Midbrain (tissue), 1 donor: Measurements from ENCODE around the gene PTPRM.
A peak's percentile ranks its signal among the peaks of the same experiment; 100 is the strongest.

Experiments
- DNase-seq: peaks from one replicate; lab custom pipeline; 2025; lab: John Stamatoyannopoulos, UW

The PTPRM gene

DNA sequence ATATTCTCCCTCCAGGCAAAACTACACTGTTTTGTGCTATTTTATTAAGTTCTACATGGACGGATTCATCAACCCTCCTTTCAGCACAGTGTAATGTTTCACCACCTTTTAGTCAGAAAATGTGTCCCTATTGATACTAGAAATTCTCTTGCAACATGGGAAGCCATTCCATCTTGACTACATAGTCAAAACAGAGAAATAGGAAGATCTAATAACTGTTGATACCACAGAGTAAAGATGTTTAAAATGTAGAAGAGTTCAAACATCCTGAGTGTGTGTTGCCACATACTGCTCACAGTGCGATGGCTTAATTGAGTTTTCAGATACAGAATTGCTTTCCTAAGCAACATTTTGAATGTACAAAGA lies 549.9 kb downstream of the PTPRM start:
- no peak for DNase-seq

DNA sequence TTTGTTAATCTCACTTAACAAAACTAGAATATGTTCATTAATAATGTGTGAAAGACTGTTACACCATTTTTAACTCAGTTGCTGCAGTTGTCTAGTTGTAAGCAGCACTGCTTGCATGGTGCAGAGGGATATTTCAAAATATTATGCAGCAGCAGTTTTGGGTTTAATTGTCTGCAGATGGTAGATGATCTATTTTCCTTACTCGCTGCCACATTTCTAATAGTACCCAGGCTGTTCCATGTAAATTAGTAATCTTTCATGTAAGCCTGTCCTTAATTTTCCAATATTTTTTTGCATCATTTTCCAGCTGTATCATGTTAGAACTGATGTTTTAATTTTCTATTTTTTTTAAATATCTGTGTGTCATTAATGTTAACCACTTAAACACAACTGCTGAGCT lies 554.0 kb downstream of the PTPRM start:
- no peak for DNase-seq

DNA sequence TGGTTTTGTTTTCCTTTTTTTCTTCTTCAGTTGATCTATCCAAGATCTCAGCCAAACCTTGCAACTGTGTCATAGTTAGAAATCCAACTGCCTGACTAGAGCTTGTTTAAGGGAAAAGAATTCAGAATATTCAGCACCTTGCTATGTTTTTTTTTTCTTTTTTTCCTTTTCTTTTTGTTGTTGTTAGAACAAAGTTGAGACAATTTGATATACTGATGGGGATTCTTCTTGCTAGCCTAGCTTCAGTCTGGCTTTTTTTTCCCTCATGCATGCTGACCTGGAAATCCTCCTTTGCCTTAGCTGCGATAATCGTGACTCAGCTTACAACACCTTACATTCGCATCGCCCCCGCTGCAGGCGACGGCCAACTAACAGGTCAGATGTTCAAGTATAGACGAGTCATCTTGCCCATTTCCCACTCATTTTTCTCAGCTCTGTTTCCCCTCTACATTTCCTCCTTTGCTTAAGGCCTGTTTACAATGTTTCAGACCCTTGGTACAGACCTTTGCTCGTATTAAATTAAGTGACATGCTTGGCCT lies 554.9 kb downstream of the PTPRM start:
- DNase-seq: no peak

DNA sequence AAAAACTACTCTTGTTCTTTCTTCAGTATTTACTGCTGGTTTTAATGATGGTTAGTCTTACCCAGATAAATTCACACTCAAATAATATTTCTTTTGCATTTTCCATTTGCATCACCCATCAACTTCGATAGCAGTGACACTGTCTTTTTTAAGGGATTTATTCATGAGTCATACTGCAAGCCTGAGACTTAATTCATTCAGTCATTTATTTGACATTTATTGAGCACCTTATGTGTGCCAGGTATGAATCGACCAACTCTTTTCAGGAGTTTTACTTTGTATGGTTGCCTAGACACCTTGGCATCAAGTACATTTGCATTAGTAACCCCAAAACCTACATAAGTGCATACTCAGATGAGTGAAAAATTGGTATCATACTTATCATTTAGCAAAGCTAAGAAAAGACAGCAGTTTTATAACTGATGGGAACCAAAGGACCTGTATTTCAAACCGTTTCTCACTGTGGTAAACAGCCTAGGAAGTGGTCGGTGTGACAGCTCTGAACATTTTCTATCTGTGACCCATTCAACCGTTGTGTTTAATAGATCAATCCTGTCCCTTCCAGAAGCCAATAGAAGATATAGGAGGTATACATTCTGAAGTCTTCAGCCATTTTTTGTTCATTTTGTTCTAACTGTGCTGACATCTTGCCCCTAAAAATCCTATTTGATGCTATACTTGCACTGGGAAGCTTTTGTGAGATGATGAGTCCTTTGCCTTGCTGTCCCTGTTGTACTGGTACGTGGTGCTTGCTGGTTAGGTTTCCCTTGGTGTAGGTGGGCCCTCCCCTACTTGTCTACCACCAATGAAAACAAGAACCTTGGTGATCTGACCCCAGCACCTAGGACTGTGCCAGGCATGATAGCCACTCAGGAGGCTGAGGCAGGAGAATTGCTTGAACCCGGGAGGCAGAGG lies 557.4 kb downstream of the PTPRM start:
- DNase-seq: no peak

DNA sequence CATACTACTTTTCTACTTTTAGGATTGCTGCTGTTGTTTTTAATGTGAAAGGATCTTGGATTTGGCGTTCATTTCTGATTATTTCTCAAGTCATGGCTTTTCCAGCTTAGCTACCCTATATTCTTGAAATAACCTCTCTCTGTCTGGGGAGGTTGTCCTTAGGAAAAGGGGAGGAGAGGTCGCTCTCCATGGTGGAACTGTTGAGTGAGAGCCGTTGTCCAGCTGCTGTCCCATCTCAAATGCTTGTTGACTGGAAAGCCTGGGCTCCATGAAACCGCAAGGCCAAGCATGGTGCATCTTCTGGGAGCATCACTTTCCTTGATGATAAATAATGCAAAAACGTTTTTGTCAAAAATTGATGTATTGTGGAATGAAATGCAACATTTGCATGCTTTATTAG lies 563.0 kb downstream of the PTPRM start:
- no peak for DNase-seq

DNA sequence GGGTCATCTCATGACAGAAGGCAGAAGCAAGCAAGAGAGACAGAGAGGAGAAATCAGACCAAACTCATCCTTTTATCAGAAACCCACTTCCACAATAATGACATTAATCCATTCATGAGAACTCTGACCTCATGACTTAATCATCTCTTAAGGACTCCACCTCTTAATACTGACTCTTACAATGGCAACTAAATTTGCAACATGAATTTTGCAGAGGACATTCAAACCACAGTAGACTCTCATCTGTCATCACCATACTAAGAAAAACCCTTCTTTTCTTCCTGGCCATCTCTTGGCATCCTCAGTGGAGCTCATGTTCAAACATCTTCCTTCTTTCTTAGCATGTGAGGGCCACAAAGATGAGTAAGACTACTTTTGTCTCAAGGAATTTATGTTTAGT lies 565.9 kb downstream of the PTPRM start:
- no peak for DNase-seq

DNA sequence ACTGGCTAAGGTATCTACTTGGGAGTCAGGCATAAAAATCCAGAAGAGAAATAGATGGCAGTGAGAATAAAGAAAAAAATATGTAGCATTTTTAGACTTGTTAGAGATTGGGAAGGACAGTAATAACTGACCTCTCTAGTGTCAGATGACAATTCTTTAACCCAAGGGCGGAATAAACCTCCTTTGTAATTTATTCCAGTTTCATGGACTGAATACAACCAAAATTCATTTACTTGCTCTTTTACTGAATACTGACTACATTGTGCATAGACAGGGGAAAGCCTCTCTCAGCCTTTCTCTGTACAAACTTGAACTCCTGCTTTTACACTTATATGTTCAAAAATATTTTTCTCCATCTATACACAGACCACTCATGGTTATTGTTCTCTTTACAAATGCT lies 566.8 kb downstream of the PTPRM start:
- no peak for DNase-seq

DNA sequence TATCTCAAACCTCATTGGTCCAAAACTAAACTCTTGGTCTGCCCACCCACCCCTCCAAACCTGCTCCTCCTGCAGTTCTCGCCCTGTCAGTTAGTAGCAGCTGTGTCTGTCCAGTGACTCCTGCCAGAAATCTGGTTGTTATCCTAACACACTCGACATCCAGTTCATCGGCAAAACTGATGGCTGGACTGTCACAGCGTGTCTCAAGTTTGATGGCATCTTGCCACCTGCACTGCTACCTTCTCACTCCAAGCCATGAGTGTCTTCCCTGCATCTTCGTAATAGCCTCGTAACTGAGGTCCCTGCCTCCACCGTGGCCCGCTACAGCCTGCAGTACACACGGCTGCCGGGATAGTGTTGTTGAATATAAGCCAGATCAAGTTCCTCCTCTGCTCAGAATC lies 572.0 kb downstream of the PTPRM start:
- DNase-seq: no peak

DNA sequence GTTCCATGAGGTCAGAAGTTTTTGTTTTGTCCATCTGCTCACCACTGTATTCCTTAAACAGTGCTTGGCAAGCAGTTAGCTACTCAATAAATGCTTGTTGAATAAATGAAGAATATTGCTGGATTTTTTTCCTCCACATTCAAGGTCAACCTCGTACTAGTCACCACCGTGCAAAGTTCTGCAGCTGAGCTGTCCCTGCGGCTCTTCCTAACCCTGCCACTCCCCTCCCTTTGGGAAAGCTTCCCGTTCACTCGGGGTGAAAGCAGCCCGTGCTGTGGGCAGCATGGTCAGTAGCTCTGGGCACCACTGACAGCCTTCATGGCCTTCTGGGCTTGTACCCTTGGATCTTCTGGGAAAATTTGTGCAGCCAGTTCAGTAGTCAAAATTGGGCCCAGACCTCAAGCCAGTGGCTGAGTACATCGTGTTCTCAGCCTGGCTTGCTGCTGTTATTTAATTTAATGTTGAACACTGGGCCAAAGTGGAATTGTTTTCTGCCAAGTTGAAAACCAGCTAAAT lies 572.8 kb downstream of the PTPRM start:
- DNase-seq: peak; percentile 42

DNA sequence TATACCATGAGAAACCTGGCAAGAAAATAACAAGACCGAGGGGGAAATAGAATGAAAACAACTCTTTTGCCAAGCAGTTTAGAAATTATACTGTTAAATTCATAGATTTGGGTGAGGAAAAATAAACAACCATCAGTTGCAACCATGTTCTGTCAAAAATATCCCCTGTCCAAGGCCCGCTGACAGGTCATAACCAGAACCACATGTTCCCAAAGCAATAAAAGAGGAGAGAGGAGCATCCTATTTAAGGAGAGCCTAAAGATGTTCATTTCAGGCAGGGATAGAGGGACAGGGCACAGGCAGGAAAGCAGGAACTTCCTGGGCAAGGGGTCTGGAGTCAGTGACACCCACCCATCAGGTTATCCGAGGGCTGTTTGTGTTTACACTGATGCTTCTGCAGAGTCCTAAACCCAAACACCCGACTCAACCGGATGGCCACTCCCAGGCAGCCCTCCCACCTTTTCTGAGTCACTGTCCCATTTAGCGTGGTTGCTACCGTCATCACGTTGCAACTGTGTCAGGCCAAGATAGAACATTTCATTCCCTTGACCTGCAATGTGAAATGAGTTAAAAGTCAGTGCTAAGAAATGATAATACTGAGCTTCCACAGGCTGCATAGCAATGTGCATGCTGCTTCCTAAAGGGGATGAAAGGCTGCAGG lies 573.9 kb downstream of the PTPRM start:
- no peak for DNase-seq

DNA sequence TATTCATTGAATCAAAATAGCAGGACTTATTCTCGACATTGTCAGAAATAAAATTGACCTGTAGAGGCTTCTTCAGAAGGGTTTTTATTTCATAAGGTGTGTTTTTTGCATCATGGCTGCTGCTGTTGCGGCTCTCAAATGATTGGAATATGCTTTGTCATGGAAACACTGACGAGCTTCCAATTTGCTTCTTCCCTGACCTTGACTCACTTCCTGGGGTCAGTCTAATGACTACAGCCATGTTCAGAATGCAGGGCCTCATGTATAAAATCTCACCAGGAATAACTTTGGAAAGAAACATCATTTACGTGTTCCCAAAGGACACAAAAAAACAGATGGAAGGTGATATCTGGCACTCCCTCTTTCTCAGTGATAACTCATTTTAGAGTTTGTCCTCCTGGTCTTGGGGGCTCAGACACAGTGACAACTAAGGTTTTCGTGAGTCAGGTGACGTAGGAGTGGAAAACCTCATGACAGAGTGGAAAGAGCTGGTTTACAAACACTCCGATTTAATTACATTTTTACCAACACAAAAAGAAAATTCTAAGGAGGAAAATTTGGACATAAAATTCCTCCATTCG lies 575.1 kb downstream of the PTPRM start:
- DNase-seq: no peak

DNA sequence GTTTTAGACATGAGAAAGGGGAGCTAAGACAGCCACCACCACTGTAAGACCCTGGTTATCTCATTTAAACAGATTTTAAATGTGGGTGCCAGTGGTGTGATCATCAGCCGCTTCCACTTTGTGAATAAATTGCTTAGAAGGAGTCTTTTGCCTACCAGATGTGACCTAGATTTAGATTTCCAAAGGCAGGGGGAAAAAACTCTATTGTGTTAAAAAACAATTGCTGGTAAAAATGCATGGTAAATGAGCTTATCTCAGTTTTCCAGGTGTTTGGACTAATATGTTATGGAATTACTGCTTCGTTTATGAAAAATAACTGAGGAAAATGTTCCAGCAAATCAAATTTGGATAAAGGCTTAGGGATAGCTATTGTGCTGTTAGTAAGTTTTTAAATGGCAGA lies 575.8 kb downstream of the PTPRM start:
- DNase-seq: no peak

DNA sequence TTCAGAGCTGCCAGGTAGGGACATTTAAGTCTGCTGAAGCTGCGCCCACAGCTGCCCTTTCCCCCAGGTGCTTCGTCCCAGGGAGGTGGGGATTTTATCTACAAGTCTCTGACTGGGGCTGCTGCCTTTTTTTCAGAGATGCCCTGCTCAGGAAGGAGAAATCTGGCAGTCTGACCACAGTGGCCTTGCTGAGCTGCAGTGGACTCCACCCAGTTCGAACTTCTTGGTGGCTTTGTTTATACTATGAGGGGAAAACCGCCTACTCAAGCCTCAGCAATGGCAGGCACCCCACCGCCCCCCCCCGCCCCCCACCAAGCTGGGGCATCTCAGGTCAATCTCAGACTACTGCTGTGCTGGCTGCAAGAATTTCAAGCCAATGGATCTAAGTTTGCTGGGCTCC lies 584.1 kb downstream of the PTPRM start:
- no peak for DNase-seq

DNA sequence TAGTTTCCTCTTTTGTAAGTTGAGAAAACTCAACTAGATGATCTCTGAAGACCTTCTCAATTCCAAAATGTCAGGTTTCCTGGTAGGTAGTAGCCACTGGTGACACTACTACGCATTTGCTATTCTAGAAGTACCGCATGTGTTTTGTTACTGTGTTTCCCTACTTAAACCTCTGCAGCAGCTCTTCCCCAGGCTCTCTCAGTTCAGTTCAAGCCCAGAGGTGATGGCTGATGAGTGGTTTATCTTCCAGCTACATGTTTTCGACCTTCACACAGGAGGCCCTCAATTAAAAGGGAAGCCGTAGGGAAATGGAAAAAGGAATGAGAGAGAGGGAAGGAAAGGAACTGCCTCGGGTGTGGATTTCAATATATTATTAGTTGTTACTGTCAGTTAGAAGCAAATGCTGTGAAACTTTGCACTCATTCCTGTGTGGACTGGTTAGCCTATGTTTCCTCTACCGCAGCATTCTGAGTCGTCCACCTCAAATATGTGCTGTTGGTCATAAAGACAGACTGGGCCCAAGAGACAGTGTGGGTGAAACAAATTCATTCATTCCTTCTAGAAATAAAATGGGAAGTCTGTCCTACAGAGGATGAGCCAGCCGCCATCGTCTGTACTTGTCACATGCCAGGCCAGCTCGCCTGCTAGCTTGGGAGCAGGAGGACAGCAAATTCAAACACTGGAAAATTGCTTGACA lies 586.9 kb downstream of the PTPRM start:
- DNase-seq: no peak

DNA sequence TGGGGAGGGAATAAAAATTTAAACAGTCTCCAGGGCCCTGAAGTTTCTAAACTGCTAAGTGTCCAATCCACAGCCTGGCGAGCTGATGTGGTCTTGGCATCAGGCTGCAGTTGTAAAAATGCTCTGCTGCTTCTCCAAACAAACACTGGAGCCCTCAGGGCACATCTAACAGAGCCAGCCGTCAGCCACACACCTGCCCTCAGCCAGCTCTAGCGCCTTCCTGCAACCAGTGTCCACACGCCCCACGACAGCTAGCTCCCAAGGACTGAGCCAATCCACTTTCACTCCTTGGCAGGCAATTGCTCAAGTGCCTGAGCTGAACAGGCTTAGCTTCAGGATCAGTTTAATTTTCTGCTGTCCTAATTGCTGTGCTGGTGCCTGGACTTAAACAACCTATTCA lies 595.7 kb downstream of the PTPRM start:
- no peak for DNase-seq

DNA sequence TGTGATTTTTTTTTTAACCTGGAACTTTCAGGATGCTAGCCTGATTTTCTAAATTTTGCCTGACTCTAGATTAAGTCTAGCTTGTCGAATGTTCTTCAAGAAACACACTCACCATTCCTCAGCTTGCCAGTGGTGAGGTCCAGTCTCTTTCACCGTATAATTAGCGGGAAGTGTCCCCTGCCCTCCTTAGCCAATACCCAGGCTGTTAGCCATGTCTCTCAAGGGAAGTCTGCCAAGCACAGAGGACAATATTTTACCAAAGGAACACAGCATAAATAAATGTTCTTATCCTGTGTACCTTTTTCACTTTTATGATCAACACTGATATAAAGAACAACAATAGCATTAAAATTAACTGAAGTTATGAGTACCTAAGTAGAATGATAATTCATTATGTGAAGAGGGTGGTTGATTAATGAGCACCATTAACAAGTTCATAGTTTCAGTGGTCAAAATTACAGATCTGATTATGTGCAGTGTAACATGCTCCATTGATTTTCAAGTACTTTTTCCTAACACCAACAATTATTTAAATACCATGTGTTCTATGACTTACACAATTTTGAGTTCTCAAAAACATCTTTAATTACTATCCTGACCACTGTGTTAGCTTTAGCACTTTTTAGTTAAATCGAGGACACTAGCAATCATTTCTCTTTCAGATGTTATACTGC lies 596.3 kb downstream of the PTPRM start:
- peak; percentile 67 for DNase-seq

DNA sequence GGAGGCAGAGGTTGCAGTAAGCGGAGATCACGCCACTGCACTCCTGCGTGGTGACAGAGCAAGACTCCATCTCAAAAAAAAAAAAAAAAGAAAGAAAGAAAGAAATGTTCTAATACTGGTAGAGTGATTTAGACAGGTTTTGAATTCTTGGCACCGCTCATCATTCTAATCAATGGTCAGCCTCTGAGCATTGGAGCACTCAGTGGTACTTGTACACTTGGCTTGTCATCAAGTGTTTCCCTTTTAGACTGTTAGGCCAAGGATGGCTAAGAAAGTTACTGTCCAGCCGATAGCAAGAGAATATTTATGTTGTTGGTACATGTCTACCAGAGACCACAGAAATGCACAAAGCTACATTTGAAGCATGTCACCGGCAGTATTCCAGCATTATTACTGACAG lies 598.0 kb downstream of the PTPRM start:
- no peak for DNase-seq

DNA sequence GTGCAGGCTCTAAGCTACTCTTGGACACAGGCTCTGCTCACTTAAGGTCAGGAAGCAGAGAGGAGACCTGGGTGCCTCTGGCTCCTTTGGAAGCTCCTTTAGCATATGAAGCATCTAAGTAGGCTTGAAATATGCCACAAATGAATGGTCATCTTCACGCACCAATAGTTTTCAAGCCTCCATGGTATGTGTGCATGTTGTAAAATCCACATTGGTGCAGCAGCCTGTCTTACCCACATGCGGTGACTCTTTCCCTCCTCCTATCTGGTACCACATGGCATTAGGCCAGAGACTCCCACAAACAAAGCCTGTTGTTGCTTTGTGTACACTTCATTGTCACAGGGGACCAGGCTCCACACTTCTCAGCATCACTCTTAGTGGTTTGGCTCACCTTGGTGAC lies 599.9 kb downstream of the PTPRM start:
- no peak for DNase-seq

DNA sequence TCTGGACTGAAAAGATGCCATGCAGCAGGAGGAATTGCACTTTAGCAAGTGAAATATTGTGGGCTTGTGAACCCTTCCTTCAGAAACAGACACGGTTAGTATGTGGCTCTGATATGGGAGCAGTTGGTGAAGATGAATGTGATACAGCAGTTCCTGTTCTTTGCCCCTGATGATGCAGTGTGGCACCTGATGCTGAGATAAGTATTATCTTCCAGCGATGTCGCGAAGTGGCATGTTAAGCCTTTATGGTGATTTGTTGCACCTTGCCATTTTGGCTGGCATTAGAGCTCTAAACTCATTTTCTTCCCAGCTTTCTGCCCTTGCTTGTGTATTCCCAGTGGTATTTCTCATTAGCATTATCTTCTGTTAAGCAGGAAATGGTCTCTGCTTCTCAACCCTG lies 600.6 kb downstream of the PTPRM start:
- no peak for DNase-seq

DNA sequence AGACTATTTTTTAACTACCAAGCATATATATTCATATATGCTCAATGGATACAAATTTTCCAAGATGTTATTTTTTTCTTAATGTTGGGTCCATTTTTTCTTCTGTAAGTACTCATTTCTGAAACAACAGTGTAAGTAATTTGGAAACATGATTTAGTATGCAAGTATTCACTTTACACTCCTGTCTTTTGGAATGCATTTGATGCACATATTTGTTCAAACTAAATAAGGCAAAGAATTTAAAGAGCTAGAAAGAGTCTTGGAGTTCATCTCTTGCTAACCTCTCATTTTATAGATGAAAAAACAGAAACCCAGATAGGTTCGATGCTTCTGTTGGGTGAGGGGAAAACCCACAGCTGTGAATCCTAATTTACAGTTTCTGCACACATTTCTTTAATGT lies 602.6 kb downstream of the PTPRM start:
- DNase-seq: no peak

DNA sequence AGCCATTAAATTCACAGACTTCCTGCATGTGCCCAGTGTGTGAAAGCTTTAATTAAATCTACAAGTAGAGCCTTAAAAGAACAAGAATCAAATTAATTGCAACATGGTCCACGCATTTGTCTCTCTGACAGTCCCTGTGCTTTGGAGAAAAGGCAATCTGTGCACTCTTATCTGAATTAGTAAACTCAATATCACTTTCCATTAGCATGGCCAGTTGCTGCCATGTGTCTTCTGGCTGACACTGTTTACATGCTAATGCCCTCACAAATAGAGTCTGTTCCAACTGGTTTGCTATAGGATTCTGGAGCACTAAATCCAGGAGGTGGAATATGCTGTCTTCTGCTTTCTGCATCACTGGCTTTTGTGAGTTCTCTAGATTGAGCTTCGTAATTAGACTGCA lies 607.7 kb downstream of the PTPRM start:
- no peak for DNase-seq
